GM19023 (cell line): ENCODE results near the gene ITFG1.
"Not testable (repeated sequence)": the region's sequence is repeated elsewhere in the genome, so short reads cannot be mapped to it uniquely, and the experiment has no call there.

ENCODE experiments used
- ATAC-seq: cut with Tn5 transposase; IDR thresholded peaks from one replicate; pipeline ENCODE4 v1.9.1; 2021; ENCODE audit warnings: mild to moderate bottlenecking, moderate library complexity; ENCODE audit not compliant: unreplicated experiment

The ITFG1 gene

DNA sequence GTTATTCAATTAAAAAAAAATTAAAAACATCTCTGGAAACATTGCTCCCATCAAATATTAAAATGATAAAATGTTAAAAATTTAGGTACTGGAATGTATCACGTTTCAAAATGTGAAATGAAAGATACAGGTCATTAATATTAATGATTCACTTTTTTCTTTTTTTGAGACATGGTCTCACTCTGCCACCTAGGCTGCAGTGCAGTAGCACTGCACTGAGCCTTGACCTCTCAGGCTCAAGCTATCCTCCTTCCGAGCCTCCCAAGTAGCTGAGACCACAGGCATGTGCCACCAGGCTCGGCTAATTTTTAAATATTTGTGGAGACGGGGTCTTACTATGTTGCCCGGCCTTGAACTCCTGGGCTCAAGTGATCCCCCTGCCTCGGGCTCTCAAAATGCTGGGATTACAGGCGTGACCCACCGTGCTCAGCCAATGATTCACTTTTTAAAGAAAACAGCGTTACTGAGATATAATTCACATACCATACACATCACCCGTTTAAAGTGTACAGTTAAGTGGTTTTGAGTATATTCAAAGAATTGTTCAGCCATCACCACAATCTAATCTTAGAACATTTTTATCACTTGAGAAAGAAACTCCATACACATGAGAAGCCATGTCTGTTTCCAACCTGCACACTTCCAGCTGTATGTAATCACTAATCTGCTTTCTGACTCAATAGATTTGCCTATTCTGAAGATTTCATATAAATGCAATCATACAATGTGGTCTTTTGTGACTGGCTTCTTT lies 298.0 kb downstream of the ITFG1 start:
- no peak for ATAC-seq

DNA sequence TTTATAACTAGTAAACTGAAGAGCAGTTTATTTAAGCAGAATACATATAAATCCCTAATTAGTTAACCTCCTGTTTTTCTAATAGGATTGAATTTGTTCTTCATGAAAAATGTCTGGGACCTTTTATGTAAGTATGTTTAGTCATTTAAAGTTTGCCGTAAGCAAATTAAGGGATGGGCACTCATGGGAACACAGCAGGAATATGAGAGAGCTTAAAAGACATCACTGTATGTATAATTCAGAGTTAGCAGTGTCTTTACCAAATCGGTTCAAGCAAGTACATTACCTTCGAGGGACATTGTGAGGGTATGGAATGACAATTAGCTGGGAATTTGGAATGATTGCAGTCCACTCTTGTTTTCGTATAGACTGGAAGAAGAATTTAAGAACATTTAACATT lies 299.4 kb downstream of the ITFG1 start:
- no peak for ATAC-seq

- no peak for ATAC-seq
Measured at GRCh38 chr16:47160422-47160821, 300.4 kb downstream of the ITFG1 start.

DNA sequence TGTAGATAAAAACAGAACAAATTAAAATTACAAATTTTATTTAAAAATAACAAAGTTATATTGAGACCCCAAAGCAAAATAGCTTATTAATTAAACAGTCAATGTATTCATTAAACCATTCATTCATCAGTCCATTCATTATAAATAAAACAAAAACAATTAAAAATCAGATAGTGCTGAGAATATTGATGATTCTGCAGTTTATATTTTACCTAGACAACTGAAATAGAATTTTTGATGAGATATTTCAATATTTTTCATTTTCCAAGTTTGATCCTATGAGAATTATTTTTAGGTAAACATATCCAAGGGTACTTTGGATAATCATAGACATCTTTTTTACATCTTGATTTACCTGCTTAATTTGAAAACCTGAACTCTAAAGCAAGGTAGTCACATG lies 301.9 kb downstream of the ITFG1 start:
- no peak for ATAC-seq

- ATAC-seq: no peak
Measured at GRCh38 chr16:47156680-47157215, 304.1 kb downstream of the ITFG1 start.

DNA sequence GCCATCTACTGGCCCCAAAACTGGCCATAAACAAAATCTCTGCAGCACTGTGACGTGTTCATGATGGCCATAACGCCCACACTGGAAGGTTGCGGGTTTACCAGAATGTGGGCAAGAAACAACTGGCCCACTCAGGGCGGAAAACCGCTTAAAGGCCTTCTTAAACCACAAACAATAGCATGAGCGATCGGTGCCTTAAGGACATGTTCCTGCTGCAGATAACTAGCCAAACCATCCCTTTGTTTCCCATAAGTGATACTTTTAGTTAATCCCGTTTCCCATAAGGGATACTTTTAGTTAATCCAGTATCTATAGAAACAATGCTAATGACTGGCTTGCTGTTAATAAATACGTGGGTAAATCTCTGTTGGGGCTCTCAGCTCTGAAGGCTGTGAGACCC lies 308.4 kb downstream of the ITFG1 start:
- not testable (repeated sequence) for ATAC-seq

- no peak for ATAC-seq
Measured at GRCh38 chr16:47150067-47150466, 310.8 kb downstream of the ITFG1 start.

DNA sequence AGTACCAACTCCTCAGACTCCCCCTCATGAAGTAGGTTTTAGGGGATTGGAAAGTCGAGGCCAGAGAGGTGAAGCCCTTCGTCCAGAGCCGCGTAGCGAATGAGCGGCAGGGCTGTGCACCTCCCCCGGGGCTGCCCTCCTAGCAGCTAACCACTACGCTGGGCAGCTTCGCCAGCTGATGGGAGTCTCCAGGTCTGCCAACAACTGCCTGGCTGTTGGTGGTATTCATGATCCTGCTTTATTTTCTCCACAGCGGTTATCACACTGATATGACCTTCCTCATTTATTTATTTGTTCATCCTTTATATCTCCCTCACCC lies 316.3 kb downstream of the ITFG1 start:
- ATAC-seq: no peak

GRCh38 chr16:47143677-47144558 lies 316.9 kb downstream of the ITFG1 start, which contains the start of gene NETO2:
TSS of gene NETO2 (minus strand) at chr16:47143945. CDS start at chr16:47143612, 333 bp downstream.
- ATAC-seq: peak; percentile 56

DNA sequence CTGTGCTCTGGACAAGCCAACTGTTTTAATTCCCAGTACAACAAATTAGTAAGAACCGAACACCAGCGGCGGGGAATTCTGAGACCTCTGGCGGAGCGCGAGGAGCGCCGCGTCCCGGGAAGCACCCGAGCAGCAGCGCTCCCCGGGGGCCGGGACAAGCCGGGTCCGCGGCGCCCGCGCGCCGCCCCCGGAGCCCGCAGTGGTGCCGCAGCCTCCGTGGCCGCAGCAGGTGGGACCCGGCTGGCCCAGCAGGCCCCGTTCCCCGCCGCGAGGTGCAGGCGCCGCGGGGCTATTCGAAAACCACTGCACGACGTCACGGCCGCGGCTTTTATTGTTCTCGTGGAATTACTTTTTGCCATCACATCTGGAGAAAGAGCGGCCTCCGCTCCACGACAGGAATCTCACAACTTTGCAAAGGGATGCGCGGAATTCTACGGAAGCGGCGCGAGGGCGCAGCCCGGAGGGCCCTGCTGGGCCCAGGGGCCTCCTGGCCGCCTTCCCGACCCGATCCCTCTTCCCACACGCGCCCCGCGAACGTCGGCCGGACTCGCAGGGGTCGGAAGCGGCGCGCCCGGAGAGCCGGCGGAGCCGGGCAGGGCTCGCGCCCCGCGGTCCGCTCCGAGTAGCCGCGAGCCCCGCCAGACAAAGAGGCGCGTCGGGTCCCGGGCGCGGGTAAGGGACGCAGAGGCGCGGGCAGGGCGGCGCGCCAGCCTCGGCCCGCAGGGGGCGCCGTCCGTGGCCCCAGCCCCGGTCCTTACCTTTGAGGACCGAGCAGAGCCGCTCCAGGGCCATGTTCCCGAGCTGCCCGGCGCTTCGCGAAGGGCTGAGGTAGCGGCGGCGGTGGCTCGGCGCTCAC lies 317.8 kb downstream of the ITFG1 start:
- ATAC-seq: peak; percentile 73

GRCh38 chr16:47142486-47142820 lies 318.4 kb downstream of the ITFG1 start:
- no peak for ATAC-seq

DNA sequence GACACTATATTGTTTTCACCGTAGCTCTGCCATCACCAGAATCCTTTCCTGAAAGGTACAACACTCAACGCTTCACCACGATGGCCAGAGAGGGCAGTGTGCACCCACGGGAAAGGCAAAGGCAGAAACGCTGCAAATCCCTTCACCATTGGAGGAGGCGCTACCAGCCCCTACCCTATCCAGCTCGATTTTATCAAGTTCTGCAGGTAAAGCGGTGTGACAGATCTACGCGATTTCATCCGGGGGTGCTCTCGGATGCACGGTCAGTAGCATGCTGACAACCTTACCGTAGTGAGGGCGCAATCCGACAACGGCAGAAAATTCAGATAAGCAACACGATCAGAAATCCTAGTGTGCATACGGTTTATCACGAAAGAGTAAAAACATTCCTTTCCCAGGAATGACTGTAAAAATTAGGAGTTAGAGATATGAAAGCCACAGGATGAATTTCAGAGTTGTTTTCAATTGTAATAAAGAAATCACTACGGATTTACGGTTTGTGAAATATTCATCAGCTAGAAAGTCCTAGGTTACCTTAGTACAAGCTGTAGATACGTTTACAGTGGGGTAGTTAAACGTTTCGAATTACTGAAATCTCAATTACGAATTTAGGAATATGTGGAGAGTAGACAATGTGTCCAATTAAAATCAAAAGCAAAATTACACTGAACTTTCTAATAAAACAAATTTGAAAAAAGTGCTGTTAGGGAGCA lies 318.9 kb downstream of the ITFG1 start:
- peak; percentile 37 for ATAC-seq

GRCh38 chr16:47140686-47141085 lies 320.2 kb downstream of the ITFG1 start:
- no peak for ATAC-seq

DNA sequence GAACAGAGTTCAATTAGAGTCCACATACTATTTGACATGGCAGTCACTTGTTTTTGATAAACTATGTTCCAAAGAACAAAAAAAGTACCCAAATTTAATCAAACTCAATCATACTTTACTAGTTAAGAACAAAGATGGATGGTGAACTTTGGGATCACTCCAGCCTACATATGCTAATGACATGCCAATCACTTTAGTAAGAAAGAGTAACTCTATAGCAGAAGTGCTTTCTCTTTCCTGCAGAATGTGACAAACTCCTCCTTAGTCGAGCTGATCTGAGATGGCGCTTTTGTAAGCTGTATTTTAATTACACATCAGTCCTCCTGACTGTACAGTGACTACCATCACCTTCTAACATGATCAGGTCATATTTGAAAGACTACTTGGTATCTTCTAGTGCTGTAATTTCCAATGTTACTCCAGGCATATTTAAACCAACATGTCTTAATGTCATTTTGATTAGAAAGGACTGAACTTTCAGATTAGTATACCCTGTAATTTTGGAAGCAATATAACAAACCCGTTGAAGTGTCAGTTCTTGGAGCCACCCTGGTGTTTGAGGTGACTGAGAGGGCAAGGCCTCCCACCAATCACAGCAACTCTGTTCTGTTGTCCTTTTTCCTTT lies 321.2 kb downstream of the ITFG1 start:
- ATAC-seq: no peak

DNA sequence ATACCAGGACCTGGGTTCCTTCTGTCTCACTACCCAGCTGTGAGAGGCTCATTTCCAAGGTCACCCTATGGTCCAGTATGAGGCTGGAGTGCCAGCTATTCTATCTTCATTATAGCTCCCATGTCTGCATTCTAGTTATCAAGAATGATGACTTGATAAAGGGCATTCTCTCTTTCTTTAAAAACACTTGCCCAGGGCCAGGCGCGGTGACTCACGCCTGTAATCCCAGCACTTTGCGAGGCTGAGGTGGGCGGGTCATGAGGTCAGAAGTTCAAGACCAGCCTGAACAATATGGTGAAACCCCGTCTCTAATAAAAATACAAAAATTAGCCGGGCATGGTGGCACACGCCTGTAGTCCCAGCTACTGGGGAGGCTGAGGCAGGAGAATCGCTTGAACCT lies 322.9 kb downstream of the ITFG1 start:
- ATAC-seq: not testable (repeated sequence)

DNA sequence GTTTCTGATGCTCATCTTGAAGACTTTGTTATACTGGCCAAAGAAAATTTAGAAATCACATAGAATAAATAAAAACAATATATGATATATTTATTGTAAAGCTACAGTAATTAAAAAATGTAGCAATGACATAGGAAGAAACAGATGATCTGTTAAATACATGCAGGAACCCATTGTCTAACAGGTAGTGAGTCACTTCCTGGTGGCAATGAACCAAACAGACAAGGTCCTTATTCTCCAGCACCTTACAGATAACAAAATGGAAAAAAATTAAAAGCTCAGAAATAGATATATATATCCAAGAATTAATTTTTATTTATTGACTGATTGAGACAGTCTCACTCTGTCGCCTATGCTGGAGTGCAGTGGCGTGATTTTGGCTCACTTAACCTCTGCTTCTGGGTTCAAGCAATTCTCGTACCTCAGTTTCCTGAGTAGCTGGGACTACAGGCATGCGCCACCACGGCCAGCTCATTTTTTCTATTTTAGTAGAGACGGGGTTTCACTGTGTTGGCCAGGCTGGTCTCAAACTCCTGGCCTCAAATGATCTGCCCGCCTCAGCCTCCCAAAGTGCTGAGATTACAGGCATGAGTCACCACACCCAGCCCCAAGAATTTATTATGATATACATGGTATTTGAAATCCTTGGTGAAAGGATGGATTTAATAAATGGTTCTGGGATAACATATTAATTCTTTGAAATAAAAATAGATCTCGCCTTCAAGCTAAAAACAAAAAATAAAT lies 324.6 kb downstream of the ITFG1 start:
- ATAC-seq: no peak

GRCh38 chr16:47134550-47134949 lies 326.3 kb downstream of the ITFG1 start:
- no peak for ATAC-seq

GRCh38 chr16:47132308-47132707 lies 328.6 kb downstream of the ITFG1 start:
- no peak for ATAC-seq

DNA sequence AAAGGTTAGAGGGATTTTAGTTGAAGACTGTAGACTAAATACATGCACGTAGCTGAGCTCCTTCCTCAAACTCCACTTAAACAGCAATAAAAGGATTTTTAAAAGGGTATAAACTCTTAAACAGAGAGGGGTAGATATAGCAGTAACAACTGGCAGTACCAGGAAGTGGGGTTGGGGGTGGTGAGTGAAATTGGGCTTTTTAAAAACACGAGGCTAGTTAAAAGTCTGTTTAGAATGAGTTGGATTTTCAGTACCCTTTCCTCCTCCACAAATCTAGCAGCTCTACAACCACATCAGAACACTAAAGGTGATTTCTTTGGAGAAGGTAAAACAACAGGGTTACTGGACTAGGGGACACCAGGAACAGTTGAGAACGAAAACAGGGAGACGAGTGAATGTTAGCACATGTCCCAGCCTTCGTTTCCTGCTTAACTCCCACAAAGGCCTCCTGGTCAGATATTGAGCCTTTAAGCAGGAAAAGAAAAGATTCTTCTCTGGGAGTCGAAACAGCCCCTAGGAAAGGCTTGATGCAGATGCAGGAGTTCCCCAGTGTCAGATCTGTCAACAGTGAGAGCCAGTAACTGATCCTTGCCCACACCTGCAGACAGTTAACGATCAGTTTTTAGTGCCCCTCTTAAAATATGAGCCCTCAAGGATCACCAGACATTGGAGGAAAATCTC lies 331.0 kb downstream of the ITFG1 start:
- no peak for ATAC-seq
